Measurements from ENCODE around the gene HAPLN1.

HAPLN1 gene

DNA sequence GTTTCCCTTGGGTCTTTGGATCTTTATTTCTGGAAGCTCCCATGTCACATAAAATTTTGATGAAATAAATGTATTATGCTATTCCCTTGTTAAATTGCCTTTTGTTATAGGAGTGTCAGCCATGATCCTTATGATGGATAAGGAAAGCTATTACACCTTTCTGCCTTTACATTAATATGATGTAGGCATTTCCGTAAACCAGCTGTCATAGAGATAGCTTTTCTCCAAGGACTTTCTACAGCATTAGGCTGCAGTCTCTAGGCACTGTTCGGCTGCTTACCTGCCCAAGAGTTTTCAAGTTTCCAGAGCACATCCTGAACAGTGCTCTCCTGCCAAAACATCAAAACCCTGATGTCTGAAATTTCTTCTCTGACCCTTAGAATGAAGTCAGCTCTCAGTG lies 87.4 kb downstream of the HAPLN1 start:
- DNase-seq (ENCODE audit: low read depth) = no peak
- no peak overlapping the region for H3K4me3 ChIP-seq (ENCODE audit: low read depth, low read length)
- TF ChIP-seq, protein P1, sequence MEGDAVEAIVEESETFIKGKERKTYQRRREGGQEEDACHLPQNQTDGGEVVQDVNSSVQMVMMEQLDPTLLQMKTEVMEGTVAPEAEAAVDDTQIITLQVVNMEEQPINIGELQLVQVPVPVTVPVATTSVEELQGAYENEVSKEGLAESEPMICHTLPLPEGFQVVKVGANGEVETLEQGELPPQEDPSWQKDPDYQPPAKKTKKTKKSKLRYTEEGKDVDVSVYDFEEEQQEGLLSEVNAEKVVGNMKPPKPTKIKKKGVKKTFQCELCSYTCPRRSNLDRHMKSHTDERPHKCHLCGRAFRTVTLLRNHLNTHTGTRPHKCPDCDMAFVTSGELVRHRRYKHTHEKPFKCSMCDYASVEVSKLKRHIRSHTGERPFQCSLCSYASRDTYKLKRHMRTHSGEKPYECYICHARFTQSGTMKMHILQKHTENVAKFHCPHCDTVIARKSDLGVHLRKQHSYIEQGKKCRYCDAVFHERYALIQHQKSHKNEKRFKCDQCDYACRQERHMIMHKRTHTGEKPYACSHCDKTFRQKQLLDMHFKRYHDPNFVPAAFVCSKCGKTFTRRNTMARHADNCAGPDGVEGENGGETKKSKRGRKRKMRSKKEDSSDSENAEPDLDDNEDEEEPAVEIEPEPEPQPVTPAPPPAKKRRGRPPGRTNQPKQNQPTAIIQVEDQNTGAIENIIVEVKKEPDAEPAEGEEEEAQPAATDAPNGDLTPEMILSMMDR (IDR thresholded peaks at IDR 0.05; ENCODE audit: insufficient read depth, low read depth, low read length, missing control alignments) = no peak

DNA sequence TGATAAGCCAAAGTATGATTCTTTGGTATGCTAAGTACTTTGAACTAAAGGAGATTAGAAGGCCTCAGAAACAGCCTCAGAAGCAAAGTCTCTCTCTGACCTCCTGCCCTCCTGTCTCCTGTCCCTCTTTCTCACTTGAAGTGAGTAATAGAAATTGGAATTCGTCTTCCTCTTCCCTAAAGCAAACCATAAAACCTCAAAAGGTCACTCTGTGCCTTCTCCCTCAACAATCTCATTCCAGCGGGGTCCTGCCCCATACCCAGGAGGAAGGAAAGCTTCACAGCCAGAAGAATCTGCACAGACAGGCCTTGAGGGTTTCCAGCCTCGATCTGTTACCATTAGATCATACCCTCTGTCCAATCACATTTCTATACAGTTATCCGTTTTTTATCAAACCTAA lies 87.8 kb downstream of the HAPLN1 start:
- H3K4me3 ChIP-seq (ENCODE audit: low read depth, low read length) = no peak overlapping the region
- no peak for DNase-seq (ENCODE audit: low read depth)
- TF ChIP-seq, protein P1 (IDR thresholded peaks at IDR 0.05; ENCODE audit: insufficient read depth, low read depth, low read length, missing control alignments) = no peak

DNA sequence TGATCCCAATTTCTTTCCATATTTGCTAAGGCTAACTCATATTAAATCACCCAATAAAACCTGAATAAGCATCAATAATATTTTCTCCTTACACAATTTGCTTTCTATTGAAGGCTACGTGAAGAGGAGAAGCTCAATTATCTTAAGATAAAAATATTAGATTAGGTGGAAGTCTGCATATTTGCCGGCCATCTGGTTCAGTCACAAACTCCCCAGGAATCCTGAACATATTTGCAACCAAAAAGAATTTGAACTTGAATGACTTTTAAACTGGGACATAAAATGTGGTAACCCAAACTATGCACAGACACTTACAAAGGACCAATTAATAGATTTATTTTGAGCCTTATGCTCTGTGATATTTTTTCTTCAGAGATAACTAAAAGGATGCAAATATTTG lies 92.3 kb downstream of the HAPLN1 start:
- no peak for DNase-seq (ENCODE audit: low read depth)
- H3K4me3 ChIP-seq (ENCODE audit: low read depth, low read length) = no peak overlapping the region
- TF ChIP-seq, protein P1 (IDR thresholded peaks at IDR 0.05; ENCODE audit: insufficient read depth, low read depth, low read length, missing control alignments) = no peak

DNA sequence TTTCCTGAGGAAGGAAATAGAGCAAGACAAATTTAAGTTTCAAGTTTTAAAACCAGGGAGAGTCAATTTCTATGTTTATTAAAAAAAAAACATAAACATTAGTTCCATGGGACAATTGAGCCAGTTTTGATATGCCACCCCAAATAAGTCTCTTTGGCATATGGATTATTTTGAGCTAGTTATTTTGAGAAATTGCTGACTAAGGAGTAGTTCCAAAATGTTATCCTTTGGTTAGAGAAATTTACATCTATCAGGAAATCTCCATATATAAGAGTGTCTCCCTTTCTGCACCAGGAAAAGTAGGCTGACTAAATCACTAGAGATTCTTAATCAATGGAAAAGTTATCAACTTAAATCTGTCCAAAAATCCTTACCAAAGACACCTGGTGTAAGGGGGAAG lies 105.8 kb downstream of the HAPLN1 start:
- no peak overlapping the region for H3K4me3 ChIP-seq (ENCODE audit: low read depth, low read length)
- DNase-seq (ENCODE audit: low read depth) = no peak
- TF ChIP-seq, protein P1 (IDR thresholded peaks at IDR 0.05; ENCODE audit: insufficient read depth, low read depth, low read length, missing control alignments) = no peak

DNA sequence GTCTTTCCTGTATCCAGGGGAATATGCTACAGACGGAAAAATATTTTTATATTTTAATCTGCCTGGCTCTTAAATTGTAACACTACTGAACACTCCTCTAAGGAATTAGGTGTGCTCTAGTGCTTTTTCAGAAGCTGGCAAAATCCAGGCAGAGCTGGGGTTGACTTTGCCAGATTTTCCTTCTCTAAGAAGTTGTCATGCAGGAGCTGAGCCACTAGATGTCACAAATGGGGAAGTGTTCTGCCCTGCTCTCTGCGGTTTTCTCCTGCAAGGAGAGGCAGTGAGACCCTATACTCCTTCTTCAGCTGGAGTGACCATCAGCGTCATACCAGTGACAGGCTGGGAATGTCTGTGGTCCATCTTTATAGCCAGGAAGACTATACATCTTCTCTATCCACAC lies 112.5 kb downstream of the HAPLN1 start:
- DNase-seq (ENCODE audit: low read depth) = peak; percentile 48
- TF ChIP-seq, protein P1 (IDR thresholded peaks at IDR 0.05; ENCODE audit: insufficient read depth, low read depth, low read length, missing control alignments) = peak; percentile 49
- no peak overlapping the region for H3K4me3 ChIP-seq (ENCODE audit: low read depth, low read length)

DNA sequence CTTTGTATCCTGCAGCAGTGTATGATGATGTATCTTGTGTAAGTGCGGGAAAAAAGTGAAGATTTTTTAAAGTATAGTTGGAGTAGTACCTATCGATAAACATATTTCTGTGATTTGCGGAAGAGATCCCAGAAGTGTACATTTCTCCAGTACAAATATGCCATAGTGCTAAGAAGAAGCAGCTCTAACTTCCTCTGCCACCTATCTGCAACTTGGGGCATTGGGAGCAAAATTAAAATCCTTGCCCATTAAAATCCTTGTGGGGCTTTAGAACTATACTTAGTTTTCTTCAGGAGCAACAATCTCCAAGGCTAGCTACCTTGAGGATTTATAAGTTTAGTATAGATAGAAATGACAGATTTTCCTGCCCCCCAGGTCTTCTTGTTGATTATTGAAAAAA lies 125.4 kb downstream of the HAPLN1 start:
- TF ChIP-seq, protein P1 (IDR thresholded peaks at IDR 0.05; ENCODE audit: insufficient read depth, low read depth, low read length, missing control alignments) = no peak
- H3K4me3 ChIP-seq (ENCODE audit: low read depth, low read length) = no peak overlapping the region
- no peak for DNase-seq (ENCODE audit: low read depth)

DNA sequence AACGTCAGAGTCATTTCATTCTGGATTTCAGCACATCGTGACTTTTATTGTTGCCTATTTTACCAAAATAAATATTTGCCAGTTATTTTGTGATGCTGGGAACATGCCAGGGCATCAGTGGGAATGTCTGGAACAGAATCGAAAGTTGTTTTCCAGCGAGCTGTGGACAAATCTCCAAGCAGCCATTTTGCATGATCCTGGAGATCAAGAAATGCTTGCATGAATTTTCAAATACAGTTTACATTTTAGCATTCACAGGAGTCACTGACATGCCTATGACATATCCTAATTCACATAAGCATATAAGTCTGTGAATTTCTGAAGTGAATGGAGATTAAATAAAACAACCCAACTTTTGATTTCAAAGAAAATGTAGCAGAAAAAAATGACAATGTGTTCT lies 129.7 kb downstream of the HAPLN1 start:
- no peak for DNase-seq (ENCODE audit: low read depth)
- TF ChIP-seq, protein P1 (IDR thresholded peaks at IDR 0.05; ENCODE audit: insufficient read depth, low read depth, low read length, missing control alignments) = no peak
- no peak overlapping the region for H3K4me3 ChIP-seq (ENCODE audit: low read depth, low read length)
